CD4-positive, alpha-beta T cell (primary cell): Measurements from ENCODE around the gene KRT82. TPM values are rescaled to one million over a fixed set of nuclear protein-coding genes. Genes with fewer than 3 reads are reported as not detected.
"Not testable (repeated sequence)": the region's sequence is repeated elsewhere in the genome, so short reads cannot be mapped to it uniquely, and the experiment has no call there.

ENCODE experiments used
- ATAC-seq: fragments of 200-7000 bp; cut with Tn5 transposase; one replicate; pipeline ENCODE4 v1.10.0; 2022; ENCODE audit warnings: mild to moderate bottlenecking; ENCODE audit not compliant: poor library complexity
- CTCF ChIA-PET: fragments of 350-600 bp; sonication (Branson Sonifier 250); formaldehyde crosslinking; loops from one replicate; lab custom pipeline; 2021; ENCODE audit warnings: antibody characterized with exemption, inconsistent platforms; lab: Charles Lee
- POLR2A ChIA-PET: fragments of 350-600 bp; sonication (Branson Sonifier 250); formaldehyde crosslinking; loops from one replicate; lab custom pipeline; 2021; ENCODE audit warnings: antibody characterized with exemption, inconsistent platforms; lab: Charles Lee
- DNase-seq, 14 experiments: peaks; one replicate each; pipeline ENCODE4 v3.0.0-alpha.2; 2013 to 2020; ENCODE audit warnings: mixed read lengths in 2 of 14
- H3K27ac ChIP-seq, 2 donors: one replicate each; pipeline versions ENCODE4 v1.5.1 to v1.7.0; 2013; ENCODE audit warnings: low read length in 2 of 2, low read depth in 1 of 2, mild to moderate bottlenecking in 1 of 2
- H3K27me3 ChIP-seq, 2 experiments: 1 replicate in 1 of 2; 2 replicates in 1 of 2; pipeline versions ENCODE4 v1.6.1 to v1.7.0; 2013; ENCODE audit warnings: low read length in 2 of 2, control low read depth in 1 of 2, mild to moderate bottlenecking in 1 of 2, moderate library complexity in 1 of 2; ENCODE audit not compliant: insufficient read depth in 2 of 2, control insufficient read depth in 1 of 2
- H3K36me3 ChIP-seq: one replicate; pipeline ENCODE4 v1.6.1; 2013; ENCODE audit warnings: low read length, control low read depth; ENCODE audit not compliant: insufficient read depth
- H3K4me1 ChIP-seq: one replicate; pipeline ENCODE4 v1.6.1; 2013; ENCODE audit warnings: low read length, control low read depth; ENCODE audit not compliant: insufficient read depth
- H3K4me3 ChIP-seq: one replicate; pipeline ENCODE4 v1.5.1; 2013; ENCODE audit warnings: mild to moderate bottlenecking, low read length, moderate library complexity
- H3K9me3 ChIP-seq, 2 experiments: 1 replicate in 1 of 2; 2 replicates in 1 of 2; pipeline versions ENCODE4 v1.6.1 to v1.7.0; 2013; ENCODE audit warnings: low read length in 2 of 2, mild to moderate bottlenecking in 2 of 2, control low read depth in 1 of 2, moderate library complexity in 1 of 2; ENCODE audit not compliant: control insufficient read depth in 1 of 2, insufficient read depth in 1 of 2
- H3K27ac Mint-ChIP-seq: one replicate; pipeline ENCODE4 v1.8.0; 2020; ENCODE audit warnings: mixed read lengths
- H3K27me3 Mint-ChIP-seq: one replicate; pipeline ENCODE4 v1.8.0; 2021; ENCODE audit warnings: mixed read lengths
- H3K36me3 Mint-ChIP-seq: one replicate; pipeline ENCODE4 v1.8.0; 2021; ENCODE audit warnings: low read depth, mixed read lengths
- H3K4me1 Mint-ChIP-seq: one replicate; pipeline ENCODE4 v1.8.0; 2021; ENCODE audit warnings: low read depth, mixed read lengths
- H3K4me3 Mint-ChIP-seq: one replicate; pipeline ENCODE4 v1.8.0; 2020; ENCODE audit warnings: mild to moderate bottlenecking, mixed read lengths
- H3K9me3 Mint-ChIP-seq: one replicate; pipeline ENCODE4 v1.8.0; 2020; ENCODE audit warnings: mixed read lengths
- intact Hi-C, 2 experiments: fragments of 100-400 bp; cut with DNase I in 1 of 2; cut with micrococcal nuclease in 1 of 2; formaldehyde crosslinking; loops; one replicate each; pipeline versions ENCODE4 v1.15.1 to v1.9.0; 2023 to 2025; cut with DNase I, micrococcal nuclease
- total RNA-seq, 174 experiments: library from RNA in 2 of 174; stranded (reverse) in 2 of 174; gene quantifications; one replicate each; pipeline ENCODE4 v1.2.3 and lab custom pipeline; 2021 to 2026
- TF ChIP-seq, protein P1 (sequence below): fragments of 200-600 bp; IDR thresholded peaks from one replicate; pipeline ENCODE4 v1.8.0; 2022; ENCODE audit warnings: antibody characterized with exemption, mild to moderate bottlenecking

The KRT82 gene
- total RNA-seq, 2 experiments from 2014 or later, result not detected

DNA sequence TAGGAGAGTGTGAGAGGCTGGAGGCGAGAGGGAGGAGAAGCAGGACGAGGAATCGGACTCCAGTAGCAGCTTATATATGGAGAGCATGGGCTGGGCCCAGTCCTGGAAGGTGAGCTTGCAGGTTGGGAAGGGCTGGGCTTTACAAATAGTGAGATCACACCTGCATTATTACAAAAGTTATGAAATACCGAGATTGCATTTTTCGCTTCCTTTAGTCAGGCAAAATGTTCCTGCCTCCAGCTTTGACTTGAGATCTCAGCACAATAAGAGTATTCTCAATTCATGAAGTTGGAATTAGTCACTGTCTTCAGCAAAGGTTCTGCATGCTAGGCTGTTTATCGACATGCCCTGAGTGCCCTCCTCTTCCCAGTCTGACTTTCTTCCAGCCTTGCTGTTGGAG is 46.0 kb upstream of the KRT82 start, which contains the start of gene KRT6B:
TSS of gene KRT6B (minus strand) at position 46 of the 400 bp plus-strand sequence. CDS start 68 bp downstream, outside the sequence.
- no peaks in the 10 kb centered on the region for H3K9me3 ChIP-seq
- no peak for DNase-seq
- peaks cover 9% of the 10 kb centered on the region for H3K27me3 Mint-ChIP-seq
- TF ChIP-seq, protein P1, sequence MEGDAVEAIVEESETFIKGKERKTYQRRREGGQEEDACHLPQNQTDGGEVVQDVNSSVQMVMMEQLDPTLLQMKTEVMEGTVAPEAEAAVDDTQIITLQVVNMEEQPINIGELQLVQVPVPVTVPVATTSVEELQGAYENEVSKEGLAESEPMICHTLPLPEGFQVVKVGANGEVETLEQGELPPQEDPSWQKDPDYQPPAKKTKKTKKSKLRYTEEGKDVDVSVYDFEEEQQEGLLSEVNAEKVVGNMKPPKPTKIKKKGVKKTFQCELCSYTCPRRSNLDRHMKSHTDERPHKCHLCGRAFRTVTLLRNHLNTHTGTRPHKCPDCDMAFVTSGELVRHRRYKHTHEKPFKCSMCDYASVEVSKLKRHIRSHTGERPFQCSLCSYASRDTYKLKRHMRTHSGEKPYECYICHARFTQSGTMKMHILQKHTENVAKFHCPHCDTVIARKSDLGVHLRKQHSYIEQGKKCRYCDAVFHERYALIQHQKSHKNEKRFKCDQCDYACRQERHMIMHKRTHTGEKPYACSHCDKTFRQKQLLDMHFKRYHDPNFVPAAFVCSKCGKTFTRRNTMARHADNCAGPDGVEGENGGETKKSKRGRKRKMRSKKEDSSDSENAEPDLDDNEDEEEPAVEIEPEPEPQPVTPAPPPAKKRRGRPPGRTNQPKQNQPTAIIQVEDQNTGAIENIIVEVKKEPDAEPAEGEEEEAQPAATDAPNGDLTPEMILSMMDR, result no peak
- H3K27me3 ChIP-seq, result no peaks in the 10 kb centered on the region
- no peaks in the 10 kb centered on the region for H3K36me3 ChIP-seq
- no peaks in the 10 kb centered on the region for H3K4me1 ChIP-seq
- CTCF ChIA-PET, result no interaction called here
- no peak within 1 kb of the TSS for H3K27ac Mint-ChIP-seq
- no peak within 1 kb of the TSS for H3K4me3 ChIP-seq
- POLR2A ChIA-PET, result no interaction called here
- H3K4me3 Mint-ChIP-seq, result no peak within 1 kb of the TSS
- no peaks in the 10 kb centered on the region for H3K4me1 Mint-ChIP-seq
- no peak for ATAC-seq
- intact Hi-C loops, result no loop called here
- H3K27ac ChIP-seq, result no peak within 1 kb of the TSS
- H3K9me3 Mint-ChIP-seq, result no peaks in the 10 kb centered on the region
- H3K36me3 Mint-ChIP-seq, result no peaks in the 10 kb centered on the region

DNA sequence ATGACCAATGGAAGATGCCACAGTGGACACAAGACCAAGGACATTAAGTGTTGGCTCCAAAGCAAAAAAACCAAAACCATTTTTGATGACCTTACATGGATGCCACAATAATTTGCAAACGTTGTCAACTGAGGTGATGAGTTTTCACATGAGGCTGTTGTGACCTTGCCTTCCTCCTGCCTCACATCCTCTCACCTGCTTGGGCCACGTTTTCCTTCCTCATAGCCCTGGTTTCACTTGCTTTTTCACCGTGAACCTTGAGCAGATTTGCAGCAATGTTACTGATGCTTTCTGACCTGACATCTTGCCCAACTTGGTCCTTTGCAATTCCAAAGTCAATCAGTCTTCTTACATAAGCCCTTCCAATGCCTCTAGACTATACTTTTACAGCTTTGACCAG is 42.1 kb upstream of the KRT82 start:
- Histone ChIP-seq H3K9me3 (no peaks in the 10 kb centered on the region), H3K4me1 (no peaks in the 10 kb centered on the region), H3K4me3 (no peak overlapping the region), H3K27ac (no peak overlapping the region), H3K27me3 (peaks cover 0 to 9% of the 10 kb centered on the region in 2 experiments), H3K36me3 (no peaks in the 10 kb centered on the region)
- H3K9me3 Mint-ChIP-seq, result no peaks in the 10 kb centered on the region
- peaks cover 31% of the 10 kb centered on the region for H3K27me3 Mint-ChIP-seq
- no peak overlapping the region for H3K4me3 Mint-ChIP-seq
- intact Hi-C loops, result no loop called here
- H3K4me1 Mint-ChIP-seq, result no peaks in the 10 kb centered on the region
- H3K27ac Mint-ChIP-seq, result no peak overlapping the region
- ATAC-seq, result no peak
- POLR2A ChIA-PET, result no interaction called here
- CTCF ChIA-PET, result no interaction called here
- TF ChIP-seq, protein P1, result no peak
- H3K36me3 Mint-ChIP-seq, result no peaks in the 10 kb centered on the region
- no peak for DNase-seq

DNA sequence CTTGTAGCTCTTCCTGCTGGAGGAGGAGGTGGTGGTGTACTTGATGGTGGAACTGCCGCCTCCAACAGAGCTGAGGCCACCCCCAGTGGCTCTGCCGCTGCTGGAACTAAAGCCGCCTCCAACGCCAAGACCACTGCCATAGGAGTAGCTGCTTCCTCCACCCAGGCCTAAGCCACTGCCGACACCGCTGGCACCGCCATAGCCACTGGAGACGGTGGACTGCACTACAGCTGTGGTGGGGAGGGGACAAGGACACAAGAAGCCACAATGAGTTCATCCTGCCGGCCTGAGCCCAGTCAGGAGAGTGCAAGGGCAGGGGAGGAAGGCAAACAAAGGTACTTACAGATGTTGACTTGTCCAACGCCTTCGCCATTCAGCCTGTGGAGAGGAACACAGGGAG is 41.1 kb upstream of the KRT82 start:
- H3K27ac ChIP-seq, intact Hi-C loops, CTCF ChIA-PET, H3K4me3 ChIP-seq, ATAC-seq, H3K36me3 Mint-ChIP-seq, H3K4me1 ChIP-seq, H3K9me3 Mint-ChIP-seq, DNase-seq, H3K36me3 ChIP-seq, H3K4me1 Mint-ChIP-seq, POLR2A ChIA-PET, H3K27ac Mint-ChIP-seq, H3K4me3 Mint-ChIP-seq, H3K27me3 ChIP-seq, H3K9me3 ChIP-seq: not testable (repeated sequence)
- peaks cover 41% of the 10 kb centered on the region for H3K27me3 Mint-ChIP-seq

DNA sequence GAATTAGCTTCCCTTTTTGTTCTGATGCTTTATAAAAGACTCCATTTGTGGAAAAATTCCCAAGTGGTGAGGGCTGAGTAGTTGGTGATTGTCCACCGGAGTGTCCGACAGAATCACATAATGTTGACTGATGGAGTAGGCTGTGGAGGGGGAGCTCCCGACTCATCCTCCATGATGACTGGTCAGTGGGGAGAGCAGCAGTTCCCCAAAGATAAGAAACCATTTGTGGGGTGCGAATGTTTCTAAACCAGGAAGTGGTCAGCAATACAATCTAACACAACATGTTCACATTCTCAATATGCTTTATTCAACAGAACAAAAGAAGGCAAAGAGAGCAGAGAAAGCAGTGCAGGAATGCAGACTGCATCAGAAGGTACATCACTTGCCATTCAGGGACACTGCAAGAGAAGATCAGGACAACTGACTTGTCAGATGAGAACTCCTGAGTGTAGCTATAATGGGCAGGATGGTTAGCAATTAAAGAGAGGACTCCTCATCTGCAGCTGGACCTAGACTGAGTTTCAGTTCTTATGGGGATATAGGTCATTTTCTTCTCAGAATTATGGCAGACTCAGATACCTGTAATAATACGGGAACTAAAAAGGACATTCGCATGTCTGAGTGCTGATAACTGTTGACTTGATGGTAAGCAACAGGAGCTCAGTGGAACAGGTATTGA is 40.4 kb upstream of the KRT82 start:
- POLR2A ChIA-PET, result no interaction called here
- no peak overlapping the region for H3K27ac Mint-ChIP-seq

More for the DNA sequence above, 40.4 kb upstream of the KRT82 start:
- Histone ChIP-seq H3K27ac (no peak overlapping the region), H3K9me3 (no peaks in the 10 kb centered on the region), H3K4me3 (no peak overlapping the region), H3K27me3 (peaks cover 0 to 10% of the 10 kb centered on the region in 2 experiments), H3K4me1 (no peaks in the 10 kb centered on the region), H3K36me3 (no peaks in the 10 kb centered on the region)
- DNase-seq (no peak), ATAC-seq (no peak)
- intact Hi-C loops, result no loop called here
- CTCF ChIA-PET, result no interaction called here
- Mint-ChIP-seq H3K36me3 (no peaks in the 10 kb centered on the region), H3K27me3 (peaks cover 48% of the 10 kb centered on the region), H3K4me1 (no peaks in the 10 kb centered on the region), H3K9me3 (no peaks in the 10 kb centered on the region), H3K4me3 (no peak overlapping the region)
- TF ChIP-seq, protein P1, result no peak
